Neural cell (in vitro differentiated cells): ENCODE measurements around the gene ELMOD1.
A peak's percentile ranks its signal among the peaks of the same experiment; 100 is the strongest.

Experiments used
- EP300 ChIP-seq: fragments of 450-650 bp; conservative IDR thresholded peaks from 2 replicates; pipeline ENCODE4 v1.6.1; 2014; ENCODE audit warnings: antibody characterized with exemption, mild to moderate bottlenecking, moderate library complexity; ENCODE audit not compliant: poor library complexity, severe bottlenecking
- EZH2 ChIP-seq: fragments of 200-600, 300-800 bp; shearing (Covaris generic), sonication (generic); IDR thresholded peaks from 2 replicates; pipeline ENCODE4 v1.6.1; 2014; ENCODE audit warnings: antibody characterized with exemption, low read length, borderline replicate concordance, mild to moderate bottlenecking; ENCODE audit not compliant: insufficient read depth, poor library complexity, severe bottlenecking
- POLR2AphosphoS5 ChIP-seq: IDR thresholded peaks from 2 replicates; pipeline ENCODE4 v1.6.1; 2012
- TAF1 ChIP-seq: IDR thresholded peaks from 2 replicates; pipeline ENCODE4 v1.6.1; 2012; ENCODE audit warnings: low read depth
- TF ChIP-seq, protein P1 (sequence below): IDR thresholded peaks from 2 replicates; pipeline ENCODE4 v1.6.1; 2012; ENCODE audit warnings: borderline replicate concordance
- TF ChIP-seq, protein P2 (sequence below): fragments of 450-650 bp; IDR thresholded peaks from 2 replicates; pipeline ENCODE4 v1.5.1; 2014; ENCODE audit warnings: antibody characterized with exemption, mild to moderate bottlenecking, moderate library complexity; ENCODE audit not compliant: poor library complexity, severe bottlenecking

DNA sequence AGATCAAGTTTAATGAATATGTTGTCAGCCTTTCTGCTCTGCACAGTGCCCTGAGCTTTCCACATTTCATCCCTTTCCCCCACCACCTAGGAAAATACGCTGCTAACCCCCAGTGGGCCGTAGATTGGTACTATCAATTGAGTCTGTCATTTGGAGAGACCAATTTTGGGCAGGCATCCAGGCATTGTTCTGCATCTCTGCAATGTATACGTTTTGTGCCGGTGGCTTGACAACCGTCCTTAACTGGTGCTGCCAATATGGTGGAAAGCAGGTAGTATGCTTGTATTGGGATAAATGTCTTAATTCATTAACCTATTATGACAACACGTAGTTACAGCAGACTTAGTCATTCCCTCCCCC, 1.3 kb downstream of the ELMOD1 start:
- TF ChIP-seq, protein P1, sequence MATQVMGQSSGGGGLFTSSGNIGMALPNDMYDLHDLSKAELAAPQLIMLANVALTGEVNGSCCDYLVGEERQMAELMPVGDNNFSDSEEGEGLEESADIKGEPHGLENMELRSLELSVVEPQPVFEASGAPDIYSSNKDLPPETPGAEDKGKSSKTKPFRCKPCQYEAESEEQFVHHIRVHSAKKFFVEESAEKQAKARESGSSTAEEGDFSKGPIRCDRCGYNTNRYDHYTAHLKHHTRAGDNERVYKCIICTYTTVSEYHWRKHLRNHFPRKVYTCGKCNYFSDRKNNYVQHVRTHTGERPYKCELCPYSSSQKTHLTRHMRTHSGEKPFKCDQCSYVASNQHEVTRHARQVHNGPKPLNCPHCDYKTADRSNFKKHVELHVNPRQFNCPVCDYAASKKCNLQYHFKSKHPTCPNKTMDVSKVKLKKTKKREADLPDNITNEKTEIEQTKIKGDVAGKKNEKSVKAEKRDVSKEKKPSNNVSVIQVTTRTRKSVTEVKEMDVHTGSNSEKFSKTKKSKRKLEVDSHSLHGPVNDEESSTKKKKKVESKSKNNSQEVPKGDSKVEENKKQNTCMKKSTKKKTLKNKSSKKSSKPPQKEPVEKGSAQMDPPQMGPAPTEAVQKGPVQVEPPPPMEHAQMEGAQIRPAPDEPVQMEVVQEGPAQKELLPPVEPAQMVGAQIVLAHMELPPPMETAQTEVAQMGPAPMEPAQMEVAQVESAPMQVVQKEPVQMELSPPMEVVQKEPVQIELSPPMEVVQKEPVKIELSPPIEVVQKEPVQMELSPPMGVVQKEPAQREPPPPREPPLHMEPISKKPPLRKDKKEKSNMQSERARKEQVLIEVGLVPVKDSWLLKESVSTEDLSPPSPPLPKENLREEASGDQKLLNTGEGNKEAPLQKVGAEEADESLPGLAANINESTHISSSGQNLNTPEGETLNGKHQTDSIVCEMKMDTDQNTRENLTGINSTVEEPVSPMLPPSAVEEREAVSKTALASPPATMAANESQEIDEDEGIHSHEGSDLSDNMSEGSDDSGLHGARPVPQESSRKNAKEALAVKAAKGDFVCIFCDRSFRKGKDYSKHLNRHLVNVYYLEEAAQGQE: no peak
- TF ChIP-seq, protein P2, sequence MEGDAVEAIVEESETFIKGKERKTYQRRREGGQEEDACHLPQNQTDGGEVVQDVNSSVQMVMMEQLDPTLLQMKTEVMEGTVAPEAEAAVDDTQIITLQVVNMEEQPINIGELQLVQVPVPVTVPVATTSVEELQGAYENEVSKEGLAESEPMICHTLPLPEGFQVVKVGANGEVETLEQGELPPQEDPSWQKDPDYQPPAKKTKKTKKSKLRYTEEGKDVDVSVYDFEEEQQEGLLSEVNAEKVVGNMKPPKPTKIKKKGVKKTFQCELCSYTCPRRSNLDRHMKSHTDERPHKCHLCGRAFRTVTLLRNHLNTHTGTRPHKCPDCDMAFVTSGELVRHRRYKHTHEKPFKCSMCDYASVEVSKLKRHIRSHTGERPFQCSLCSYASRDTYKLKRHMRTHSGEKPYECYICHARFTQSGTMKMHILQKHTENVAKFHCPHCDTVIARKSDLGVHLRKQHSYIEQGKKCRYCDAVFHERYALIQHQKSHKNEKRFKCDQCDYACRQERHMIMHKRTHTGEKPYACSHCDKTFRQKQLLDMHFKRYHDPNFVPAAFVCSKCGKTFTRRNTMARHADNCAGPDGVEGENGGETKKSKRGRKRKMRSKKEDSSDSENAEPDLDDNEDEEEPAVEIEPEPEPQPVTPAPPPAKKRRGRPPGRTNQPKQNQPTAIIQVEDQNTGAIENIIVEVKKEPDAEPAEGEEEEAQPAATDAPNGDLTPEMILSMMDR: no peak
- TF ChIP-seq EZH2: no peak
- no peak for TF ChIP-seq EP300
- no peak for TF ChIP-seq TAF1
- peak; percentile 10 for TF ChIP-seq POLR2AphosphoS5
